Forelimb muscle (tissue), 1 donor: Measurements from ENCODE around the gene CCL22. TPM values are rescaled to one million over a fixed set of nuclear protein-coding genes. Genes with fewer than 3 reads are reported as not detected.

Experiments
- DNase-seq: peaks from one replicate; pipeline ENCODE4 v3.0.0-alpha.2; 2013; ENCODE audit warnings: low read depth
- polyA plus RNA-seq: library from polyadenylated mRNA; unstranded; fragments of 120-200 nt; gene quantifications from one replicate; pipeline ENCODE4 v1.2.1, GENCODE V29; 2013; ENCODE audit not compliant: insufficient read length

The CCL22 gene
- polyA plus RNA-seq, 1 donor = 0.24 TPM

DNA sequence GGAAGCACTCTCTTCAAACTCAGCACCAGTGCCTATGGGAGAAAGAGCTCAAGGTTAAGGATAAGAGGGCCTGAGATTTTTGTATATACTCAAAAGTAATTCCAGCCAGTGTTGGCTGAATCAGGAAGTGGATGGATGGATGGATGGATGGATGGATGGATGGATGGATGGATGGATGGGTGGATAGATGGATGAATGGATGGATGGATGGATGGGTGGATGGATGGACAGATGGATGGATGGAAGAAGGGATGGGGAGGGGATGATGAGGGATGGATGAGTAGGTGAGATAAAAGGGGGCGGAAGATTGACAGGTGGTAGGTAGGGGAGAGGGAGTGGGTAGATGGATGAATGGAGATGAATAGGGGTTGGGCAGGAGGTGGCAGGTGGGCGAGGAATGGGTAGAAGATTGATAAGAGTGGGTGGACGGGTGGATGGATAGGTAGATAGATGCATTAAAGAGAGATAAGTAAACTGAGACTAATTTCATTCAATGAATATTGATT lies 17.8 kb downstream of the CCL22 start:
- no peak for DNase-seq

GRCh38 chr16:57377080-57377841 lies 18.7 kb downstream of the CCL22 start:
- no peak for DNase-seq

DNA sequence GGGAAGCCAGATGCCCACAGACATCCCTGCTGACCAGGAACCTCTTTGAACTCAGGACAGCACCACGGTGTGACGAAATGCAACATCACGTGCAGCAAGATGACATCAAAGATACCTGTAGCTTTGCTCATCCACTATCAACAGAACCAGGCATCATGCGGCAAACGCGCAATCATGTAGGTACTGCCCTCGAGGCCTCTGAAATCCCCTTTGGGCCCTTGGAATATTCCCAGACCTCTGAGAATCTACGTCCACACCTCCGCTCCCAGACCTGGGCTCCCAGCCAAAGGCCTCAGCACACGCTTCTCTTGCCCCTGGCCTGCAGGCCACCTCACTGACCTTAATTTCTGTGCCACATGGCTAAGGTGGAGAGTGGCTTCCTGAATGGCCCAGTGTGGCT lies 21.0 kb downstream of the CCL22 start:
- DNase-seq = no peak

DNA sequence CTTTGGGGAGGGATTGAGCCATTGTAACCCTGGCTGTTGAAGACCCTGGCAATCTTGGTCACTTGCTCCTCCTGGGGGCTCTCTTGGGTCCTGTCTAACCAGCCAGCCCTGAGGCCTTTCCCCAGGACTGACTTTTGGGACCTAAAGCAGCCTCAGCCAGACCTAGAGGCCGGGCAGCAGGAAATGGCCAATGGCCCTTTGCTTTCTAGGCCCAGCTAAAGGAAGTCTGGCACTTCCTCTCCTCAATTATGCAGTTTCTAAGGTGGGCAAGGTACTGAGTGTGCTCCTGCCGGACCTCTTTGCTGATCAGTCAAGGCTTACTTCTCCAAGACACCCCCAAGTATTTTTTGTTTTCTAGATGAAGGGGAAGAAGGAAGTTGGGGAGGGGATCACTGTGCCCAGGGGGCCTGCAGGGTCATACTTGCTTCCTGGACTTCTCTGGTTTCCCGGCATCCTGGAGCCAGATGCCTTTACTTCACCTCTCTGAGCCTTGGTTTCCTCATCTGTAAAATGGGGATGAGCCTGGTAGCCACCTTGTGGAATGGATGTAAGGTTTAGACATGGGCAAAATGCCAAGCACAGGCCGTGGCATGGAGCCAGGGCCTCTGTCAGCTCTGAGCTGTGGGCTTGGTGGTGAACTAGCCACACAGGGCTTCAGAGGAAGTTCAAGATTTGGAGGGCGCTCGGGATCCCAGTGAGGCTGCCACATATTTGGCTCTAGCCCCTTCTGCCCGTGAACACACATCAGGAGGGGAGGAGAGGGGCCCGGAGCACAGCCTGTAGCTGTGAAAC lies 22.3 kb downstream of the CCL22 start:
- DNase-seq = no peak

- no peak for DNase-seq
These were observed 23.4 kb downstream of the CCL22 start for GRCh38 chr16:57381791-57382534.

DNA sequence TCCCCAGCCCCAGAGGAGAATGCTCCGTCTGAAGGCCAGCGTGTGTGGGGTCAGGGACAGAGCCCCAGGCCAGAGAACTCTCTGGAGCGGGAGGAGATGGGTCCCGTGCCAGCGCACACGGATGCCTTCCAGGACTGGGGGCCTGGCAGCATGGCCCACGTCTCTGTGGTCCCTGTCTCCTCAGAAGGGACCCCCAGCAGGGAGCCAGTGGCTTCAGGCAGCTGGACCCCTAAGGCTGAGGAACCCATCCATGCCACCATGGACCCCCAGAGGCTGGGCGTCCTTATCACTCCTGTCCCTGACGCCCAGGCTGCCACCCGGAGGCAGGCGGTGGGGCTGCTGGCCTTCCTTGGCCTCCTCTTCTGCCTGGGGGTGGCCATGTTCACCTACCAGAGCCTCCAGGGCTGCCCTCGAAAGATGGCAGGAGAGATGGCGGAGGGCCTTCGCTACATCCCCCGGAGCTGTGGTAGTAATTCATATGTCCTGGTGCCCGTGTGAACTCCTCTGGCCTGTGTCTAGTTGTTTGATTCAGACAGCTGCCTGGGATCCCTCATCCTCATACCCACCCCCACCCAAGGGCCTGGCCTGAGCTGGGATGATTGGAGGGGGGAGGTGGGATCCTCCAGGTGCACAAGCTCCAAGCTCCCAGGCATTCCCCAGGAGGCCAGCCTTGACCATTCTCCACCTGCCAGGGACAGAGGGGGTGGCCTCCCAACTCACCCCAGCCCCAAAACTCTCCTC lies 24.1 kb downstream of the CCL22 start:
- DNase-seq = no peak

DNA sequence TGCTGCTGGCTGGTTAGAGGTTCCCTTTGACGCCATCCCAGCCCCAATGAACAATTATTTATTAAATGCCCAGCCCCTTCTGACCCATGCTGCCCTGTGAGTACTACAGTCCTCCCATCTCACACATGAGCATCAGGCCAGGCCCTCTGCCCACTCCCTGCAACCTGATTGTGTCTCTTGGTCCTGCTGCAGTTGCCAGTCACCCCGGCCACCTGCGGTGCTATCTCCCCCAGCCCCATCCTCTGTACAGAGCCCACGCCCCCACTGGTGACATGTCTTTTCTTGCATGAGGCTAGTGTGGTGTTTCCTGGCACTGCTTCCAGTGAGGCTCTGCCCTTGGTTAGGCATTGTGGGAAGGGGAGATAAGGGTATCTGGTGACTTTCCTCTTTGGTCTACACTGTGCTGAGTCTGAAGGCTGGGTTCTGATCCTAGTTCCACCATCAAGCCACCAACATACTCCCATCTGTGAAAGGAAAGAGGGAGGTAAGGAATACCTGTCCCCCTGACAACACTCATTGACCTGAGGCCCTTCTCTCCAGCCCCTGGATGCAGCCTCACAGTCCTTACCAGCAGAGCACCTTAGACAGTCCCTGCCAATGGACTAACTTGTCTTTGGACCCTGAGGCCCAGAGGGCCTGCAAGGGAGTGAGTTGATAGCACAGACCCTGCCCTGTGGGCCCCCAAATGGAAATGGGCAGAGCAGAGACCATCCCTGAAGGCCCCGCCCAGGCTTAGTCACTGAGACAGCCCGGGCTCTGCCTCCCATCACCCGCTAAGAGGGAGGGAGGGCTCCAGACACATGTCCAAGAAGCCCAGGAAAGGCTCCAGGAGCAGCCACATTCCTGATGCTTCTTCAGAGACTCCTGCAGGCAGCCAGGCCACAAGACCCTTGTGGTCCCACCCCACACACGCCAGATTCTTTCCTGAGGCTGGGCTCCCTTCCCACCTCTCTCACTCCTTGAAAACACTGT lies 25.0 kb downstream of the CCL22 start:
- no peak for DNase-seq

DNA sequence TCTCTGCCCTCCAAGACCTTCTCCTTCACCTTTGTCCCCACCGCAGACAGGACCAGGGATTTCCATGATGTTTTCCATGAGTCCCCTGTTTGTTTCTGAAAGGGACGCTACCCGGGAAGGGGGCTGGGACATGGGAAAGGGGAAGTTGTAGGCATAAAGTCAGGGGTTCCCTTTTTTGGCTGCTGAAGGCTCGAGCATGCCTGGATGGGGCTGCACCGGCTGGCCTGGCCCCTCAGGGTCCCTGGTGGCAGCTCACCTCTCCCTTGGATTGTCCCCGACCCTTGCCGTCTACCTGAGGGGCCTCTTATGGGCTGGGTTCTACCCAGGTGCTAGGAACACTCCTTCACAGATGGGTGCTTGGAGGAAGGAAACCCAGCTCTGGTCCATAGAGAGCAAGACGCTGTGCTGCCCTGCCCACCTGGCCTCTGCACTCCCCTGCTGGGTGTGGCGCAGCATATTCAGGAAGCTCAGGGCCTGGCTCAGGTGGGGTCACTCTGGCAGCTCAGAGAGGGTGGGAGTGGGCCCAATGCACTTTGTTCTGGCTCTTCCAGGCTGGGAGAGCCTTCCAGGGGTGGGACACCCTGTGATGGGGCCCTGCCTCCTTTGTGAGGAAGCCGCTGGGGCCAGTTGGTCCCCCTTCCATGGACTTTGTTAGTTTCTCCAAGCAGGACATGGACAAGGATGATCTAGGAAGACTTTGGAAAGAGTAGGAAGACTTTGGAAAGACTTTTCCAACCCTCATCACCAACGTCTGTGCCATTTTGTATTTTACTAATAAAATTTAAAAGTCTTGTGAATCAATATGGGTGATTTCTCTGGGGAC lies 25.9 kb downstream of the CCL22 start:
- no peak for DNase-seq

DNA sequence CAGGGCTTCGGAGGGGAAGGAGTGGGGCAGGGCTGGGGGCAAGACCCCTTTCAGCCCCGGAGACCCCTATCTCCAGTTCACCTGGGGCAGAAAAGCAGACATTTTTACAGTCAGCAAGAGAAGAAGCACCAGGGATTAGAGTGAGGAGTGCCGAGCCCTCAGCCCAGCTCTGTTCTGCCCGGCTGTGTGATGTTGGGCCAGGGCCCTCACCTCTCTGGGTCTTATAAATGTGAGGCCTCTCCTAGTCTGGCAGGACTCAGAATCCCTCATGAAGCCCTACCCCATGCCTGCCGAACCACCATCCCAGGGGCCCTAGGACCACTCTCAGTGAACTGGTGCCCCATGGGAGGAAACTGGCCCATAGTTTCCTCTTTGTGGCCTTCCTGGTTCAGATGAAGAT lies 26.5 kb downstream of the CCL22 start:
- no peak for DNase-seq

GRCh38 chr16:57386381-57386951 lies 27.9 kb downstream of the CCL22 start:
- DNase-seq = peak; percentile 51

- DNase-seq = no peak
These were observed 29.2 kb downstream of the CCL22 start for GRCh38 chr16:57387598-57388354.

GRCh38 chr16:57388359-57389086 lies 29.9 kb downstream of the CCL22 start:
- no peak for DNase-seq

DNA sequence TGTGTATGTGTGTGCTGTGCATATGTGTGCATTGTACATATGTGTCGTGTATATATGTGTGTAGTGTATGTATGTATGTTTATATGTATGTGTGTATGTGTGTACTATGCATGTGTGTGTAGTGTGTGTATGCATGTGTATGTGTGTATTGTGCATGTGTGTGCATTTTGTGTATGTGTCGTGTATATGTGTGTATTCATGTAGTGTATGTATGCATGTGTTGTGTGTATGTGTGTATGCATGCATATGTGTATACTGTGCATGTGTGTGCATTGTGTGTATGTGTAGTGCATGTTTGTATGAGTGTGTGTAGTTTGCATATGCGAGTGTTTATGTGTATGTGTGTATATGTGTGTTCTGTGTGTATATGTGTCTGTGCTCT lies 30.5 kb downstream of the CCL22 start:
- no peak for DNase-seq

DNA sequence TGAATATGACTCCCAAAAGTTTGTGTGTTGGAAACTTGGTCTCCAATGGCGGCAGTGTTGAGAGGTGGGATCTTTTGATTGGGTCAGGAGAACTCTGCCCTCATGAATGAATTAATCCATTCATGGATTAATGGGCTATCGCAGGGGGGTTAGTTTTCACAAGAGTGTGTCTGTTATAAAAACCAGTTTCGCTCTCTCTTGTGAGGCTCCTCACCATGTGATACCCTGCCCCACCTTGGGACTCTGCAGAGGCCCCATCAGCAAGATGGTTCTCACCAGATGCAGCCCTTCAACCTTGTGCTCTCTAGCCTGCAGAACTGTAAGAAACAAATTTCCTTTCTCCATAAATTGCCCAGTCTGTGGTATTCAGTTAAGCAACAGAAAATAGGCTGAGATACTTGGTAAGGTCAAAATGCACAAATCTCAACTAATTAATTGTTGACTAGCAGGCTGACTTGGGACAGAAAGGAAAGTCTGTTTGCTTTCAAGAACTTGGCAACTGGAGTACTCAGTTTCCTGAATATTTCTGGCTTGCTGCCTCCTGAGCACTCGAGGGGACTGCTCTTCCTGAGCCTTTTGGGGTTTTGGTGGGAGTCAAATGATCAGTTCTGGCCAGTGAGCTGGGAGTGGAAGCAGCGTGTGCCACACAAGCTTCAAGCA lies 32.2 kb downstream of the CCL22 start:
- no peak for DNase-seq

DNA sequence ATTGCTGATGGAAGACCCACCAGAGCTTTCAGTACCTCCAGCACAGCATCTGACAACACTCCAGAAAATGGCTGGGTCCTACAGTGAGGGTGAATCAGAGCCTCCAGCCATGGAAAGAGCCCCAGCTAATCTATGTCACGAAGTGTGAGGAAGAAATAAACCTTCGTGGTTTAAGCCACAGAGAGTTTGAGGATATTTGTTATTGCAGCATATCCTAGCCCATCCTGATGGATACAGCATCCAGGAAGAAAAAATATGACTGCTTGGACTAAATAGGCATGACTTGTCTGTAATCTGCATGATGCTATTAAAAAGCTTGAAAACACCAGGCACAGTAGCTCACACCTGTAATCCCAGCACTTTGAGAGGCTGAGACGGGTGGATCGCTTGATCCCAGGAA lies 32.7 kb downstream of the CCL22 start:
- no peak for DNase-seq

GRCh38 chr16:57391708-57392107 lies 33.1 kb downstream of the CCL22 start:
- no peak for DNase-seq

DNA sequence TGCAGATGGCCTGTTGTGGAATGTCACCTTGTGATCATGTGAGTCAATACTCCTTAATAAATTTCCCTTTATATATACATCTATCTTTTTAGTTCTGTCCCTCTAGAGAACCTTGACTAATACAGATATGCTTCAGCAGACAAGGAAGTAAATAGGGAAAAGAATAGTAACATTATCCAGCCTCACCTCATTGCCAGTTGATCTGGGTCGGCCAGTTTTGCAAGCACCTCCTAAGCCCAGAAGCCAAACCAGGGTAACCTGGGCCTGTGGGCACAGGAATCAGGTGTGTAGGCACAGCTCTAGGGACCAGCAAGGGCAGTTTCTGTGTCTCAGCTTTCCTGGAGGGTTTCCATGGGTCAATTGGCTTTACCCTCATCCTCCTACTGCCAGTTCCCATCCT lies 34.1 kb downstream of the CCL22 start:
- no peak for DNase-seq
